GM19395 (cell line): ENCODE data around the gene NKD2.
A peak's percentile ranks its signal among the peaks of the same experiment; 100 is the strongest.
"Not testable (repeated sequence)": the region's sequence is repeated elsewhere in the genome, so short reads cannot be mapped to it uniquely, and the experiment has no call there.

Experiments used
- ATAC-seq: cut with Tn5 transposase; IDR thresholded peaks from one replicate; pipeline ENCODE4 v1.9.1; 2021; ENCODE audit warnings: mild to moderate bottlenecking, moderate library complexity; ENCODE audit not compliant: unreplicated experiment

The NKD2 gene

GRCh38 chr5:1008451-1009358 is at the start of gene NKD2:
Gene NKD2, plus strand, starts transcription at chr5:1008802. Its CDS starts 256 bp downstream, at chr5:1009058.
- ATAC-seq = no peak

- no peak for ATAC-seq
These were observed 48.7 kb upstream of the NKD2 start for GRCh38 chr5:959581-960531.

- no peak for ATAC-seq
These were observed 48.1 kb upstream of the NKD2 start for GRCh38 chr5:960551-960950.

GRCh38 chr5:961002-961710 is 47.4 kb upstream of the NKD2 start:
- ATAC-seq = no peak

GRCh38 chr5:961711-962240 is 46.8 kb upstream of the NKD2 start:
- no peak for ATAC-seq

GRCh38 chr5:962386-962785 is 46.2 kb upstream of the NKD2 start:
- no peak for ATAC-seq

GRCh38 chr5:962801-963200 is 45.8 kb upstream of the NKD2 start:
- no peak for ATAC-seq

GRCh38 chr5:963310-963672 is 45.3 kb upstream of the NKD2 start:
- no peak for ATAC-seq

- peak; percentile 85 for ATAC-seq
These were observed 44.7 kb upstream of the NKD2 start for GRCh38 chr5:963673-964531.

GRCh38 chr5:964821-965220 is 43.8 kb upstream of the NKD2 start:
- no peak for ATAC-seq

- ATAC-seq = no peak
These were observed 42.8 kb upstream of the NKD2 start for GRCh38 chr5:965604-966344.

GRCh38 chr5:966345-966710 is 42.3 kb upstream of the NKD2 start:
- ATAC-seq = no peak

GRCh38 chr5:966941-967340 is 41.7 kb upstream of the NKD2 start:
- no peak for ATAC-seq

- no peak for ATAC-seq
These were observed 39.7 kb upstream of the NKD2 start for GRCh38 chr5:968881-969280.

- ATAC-seq = no peak
These were observed 39.2 kb upstream of the NKD2 start for GRCh38 chr5:969408-969839.

GRCh38 chr5:972575-972974 is 36.0 kb upstream of the NKD2 start:
- ATAC-seq = not testable (repeated sequence)

- ATAC-seq = no peak
These were observed 31.5 kb upstream of the NKD2 start for GRCh38 chr5:976849-977751.

GRCh38 chr5:978054-978453 is 30.5 kb upstream of the NKD2 start:
- ATAC-seq = no peak
